ENCODE measurements around the gene ASPG.

ASPG gene

DNA sequence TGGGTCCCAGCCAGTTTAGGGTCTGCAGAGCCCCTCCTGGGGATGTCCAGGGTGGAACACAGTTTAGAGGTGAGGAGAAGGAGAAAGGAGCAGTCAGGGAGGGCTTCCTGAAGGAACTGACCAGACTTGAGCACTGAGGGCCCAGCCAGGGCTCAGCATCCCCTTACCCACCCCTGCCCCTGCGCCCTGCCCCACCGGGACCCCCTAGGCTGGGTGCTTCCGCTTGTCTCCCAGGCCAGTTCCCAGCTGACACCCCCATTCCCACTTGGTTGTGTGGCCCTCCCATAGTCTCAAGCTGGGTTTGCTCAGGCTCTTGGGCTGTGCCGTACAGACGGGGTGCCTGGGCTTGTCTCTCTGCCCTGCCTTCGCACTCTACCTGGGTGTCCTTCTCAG, 26.6 kb downstream of the ASPG start:
- peak in 4 of 42 donors; percentile 2 to 25 (median 5) for DNase-seq
- intact Hi-C loops (cut with DNase I): no loop called here

DNA sequence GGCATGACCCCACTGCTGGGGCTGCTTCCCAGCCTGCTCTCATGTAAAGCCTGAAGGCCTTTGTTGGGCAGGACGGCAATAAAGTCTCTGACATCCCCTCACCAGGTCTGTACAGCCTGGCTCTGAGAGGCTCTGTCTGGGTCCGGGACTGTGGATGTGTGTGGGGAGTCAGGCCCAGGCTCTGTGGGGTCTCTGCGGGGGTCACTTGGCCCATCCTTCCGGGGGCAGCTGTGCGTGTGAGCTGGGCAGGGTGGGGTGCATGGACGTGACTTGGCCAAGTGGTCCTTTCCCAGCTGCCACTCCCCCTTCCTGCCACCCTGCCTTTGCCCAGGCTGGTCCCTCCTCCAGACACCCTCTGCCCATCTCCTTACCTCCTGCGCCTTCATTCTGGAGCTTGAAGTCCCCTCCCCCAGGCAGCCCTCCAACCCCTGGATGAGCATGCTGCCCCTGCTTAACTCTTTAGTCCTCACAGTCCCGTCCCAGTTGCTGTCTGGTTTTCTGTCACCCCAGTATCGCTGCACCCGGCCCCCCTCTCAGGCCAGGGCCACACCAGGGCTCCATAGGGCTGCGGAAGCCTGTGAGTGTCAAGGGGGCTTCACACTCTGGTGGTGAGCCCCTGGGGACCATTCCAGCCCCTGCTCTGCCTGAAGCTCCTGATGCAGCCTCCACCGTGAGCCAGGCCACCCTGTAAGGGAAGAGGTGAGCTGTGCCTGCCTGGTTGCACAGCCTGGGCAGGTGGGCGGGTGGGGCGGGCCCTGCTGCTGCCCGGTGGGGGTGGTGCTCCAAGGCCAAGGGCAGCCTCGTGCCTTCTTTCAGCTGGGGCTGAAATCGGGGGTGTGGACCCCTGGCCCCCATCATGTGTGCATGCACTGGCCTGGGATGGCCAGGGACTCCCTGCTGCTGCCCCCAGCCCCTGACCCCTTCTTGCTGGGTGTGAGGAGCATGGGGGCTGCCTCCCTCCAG, 27.4 kb downstream of the ASPG start:
- intact Hi-C loops (cut with DNase I): no loop called here
- DNase-seq: peak in 5 of 42 donors; percentile 1 to 26 (median 2)

DNA sequence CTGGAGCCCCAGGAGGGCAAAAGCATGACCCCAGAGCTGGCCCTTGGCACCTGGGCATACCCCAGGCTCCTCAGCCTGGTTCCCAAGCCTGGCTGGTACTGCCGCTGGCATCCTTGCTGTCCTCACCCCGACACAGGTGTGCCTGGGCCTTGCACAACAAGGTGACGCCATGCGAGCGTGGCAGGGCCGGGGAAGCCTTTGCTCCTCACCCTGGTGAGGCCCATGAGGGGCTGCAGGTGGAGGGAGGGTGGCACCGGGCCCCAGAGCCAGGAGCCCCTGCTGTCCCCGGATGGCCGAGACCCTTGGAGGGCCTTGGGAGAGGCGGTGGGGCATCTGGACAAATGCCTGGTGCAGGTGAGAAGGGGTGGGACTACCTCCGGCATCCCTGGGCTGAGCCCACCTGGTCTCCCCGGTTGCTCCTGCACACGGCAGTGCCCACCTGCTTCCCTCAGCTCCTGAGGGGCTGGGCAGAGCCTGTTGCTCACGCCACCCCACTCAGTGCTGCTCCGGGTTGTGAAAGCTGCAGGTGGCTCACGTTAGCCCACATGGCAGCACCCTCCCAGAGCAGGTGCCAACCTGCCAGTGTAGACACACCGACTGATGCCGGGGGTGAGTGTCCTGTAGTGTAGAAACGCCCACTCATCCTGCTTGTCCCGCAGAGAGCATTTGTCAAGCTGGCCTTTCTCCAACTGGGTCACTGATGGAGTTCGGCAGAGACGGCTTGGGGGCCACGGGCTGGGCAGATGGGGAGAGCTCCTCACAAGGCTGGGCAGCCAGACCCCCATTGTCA, 28.3 kb downstream of the ASPG start:
- DNase-seq: peak in 7 of 42 donors; percentile 0 to 29 (median 4)
- intact Hi-C loops (cut with DNase I): no loop called here

DNA sequence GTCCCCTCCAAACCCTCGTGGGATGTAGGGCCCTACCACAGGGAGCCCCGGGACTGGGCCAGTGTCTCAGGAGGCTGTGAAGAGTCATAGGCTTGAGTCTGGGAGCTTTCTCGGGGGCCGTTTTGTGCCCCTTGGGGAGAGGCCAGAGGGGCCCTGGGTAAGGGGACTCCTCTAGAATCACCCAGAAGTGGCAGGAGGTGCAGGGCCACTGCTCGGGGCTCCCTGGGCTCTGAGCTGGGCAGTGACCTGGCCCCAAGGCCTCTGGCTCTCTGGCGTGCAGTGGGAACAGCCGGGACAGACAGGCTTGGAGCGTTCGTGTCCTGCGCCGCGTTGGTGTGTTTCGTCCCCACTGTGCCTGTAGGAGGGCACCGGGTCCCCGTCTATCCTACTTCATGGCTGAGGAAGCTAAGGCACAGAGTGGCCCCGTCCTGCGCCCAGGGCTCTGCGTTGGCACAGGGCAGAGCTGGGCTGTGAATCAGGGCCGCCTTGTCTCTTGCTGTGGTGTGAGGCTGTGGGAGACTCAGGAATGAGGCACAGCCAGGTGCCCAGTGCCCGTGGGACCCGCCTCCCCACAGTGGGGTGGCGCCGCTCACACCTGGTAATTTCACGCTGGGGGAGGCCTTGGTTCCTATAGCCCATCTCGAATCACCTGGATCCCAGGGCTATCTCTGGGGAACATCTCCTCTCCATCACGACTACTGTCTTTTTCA, 29.1 kb downstream of the ASPG start:
- DNase-seq: peak in 6 of 42 donors; percentile 1 to 19 (median 4)
- intact Hi-C loops (cut with DNase I): no loop called here

GRCh38 chr14:104115131-104115600, 29.7 kb downstream of the ASPG start:
- intact Hi-C loops (cut with DNase I): no loop called here
- peak in 5 of 42 donors; percentile 1 to 20 (median 2) for DNase-seq

DNA sequence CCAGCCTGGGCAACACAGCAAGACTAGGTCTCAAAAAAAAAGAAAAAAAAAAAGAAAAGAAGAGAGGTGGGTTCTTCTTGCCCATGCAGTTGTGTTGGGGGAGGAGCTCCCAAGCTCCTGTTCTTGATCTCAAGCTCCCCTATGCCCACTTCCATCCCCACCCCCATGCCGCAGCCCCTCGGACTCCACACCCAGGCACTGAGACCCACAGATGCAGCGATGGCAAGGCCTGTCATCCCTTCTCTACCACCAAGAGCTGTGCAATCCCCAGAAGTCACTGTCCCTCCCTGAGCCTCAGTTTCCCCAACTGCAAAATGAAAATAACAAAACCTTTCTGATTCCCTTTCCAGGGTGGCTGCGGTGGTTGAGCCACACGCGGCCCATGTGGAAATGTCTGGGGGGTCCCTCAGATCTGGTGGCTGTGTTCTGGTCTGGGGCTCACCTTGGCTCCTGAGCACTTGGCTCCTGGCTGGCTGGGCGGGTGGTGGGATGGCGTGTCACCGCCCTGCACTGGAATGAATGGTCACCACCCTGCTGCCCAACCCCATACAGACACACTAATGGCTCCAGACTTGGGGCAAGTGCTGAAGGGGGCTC, 30.3 kb downstream of the ASPG start:
- intact Hi-C loops (cut with DNase I): no loop called here
- DNase-seq: peak in 4 of 42 donors; percentile 0 to 17 (median 5)

DNA sequence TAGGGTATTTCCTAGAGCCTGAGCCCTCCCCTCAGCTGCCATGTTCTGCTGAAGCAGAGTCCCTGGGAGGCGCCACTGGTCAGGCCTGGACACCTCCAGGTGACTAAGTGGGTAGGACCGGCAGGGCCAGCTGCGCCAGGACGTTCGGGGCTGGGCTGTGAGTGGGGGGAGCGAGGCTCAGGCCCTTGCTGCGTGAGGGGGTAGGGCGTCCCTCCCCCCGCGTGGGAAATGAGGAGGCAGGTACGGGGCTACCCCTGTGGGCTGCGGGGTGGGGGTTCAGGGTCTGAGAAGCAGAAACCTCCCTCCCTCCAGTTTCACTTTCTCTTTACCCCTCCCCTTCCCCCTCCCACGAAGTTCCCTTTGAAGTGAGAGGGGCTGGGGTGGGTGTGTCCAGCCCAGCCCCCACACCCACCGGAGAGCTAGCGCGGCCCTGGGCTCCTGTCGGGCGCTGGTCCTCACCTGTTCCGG, 30.8 kb downstream of the ASPG start:
- intact Hi-C loops (cut with DNase I): no loop called here
- peak in 3 of 42 donors; percentile 0 to 7 (median 2) for DNase-seq

DNA sequence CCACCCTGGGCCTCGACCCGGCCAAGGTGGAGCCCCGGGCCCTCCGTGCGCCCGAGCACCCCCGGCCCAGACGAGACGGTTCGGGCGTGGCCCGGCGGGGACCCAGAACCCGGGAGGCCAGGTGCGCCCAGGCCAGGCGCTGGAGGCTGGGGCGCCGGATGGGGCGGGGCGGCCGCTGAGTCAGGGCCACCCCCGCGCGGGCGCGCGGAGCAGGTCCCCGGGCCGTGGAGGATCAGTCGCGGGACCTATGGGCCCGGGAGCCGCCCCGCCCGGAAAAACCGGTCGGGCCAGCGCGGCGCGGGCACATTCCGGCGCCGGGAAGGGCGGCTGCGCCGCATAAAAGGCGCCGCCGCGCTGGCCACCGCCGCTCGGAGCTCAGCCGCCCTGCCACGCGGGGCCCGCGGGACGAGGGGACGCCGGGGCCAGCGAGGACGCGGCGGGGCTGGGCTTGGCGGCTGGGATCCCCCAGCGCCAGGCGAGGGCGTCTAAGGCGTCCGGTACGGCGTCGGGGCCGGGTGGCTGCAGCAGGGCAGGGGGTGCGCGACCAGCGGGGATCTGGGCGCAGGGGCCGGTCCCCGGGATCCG, 31.3 kb downstream of the ASPG start:
- intact Hi-C loops (cut with DNase I): no loop called here
- peak in 6 of 42 donors; percentile 1 to 20 (median 4) for DNase-seq

DNA sequence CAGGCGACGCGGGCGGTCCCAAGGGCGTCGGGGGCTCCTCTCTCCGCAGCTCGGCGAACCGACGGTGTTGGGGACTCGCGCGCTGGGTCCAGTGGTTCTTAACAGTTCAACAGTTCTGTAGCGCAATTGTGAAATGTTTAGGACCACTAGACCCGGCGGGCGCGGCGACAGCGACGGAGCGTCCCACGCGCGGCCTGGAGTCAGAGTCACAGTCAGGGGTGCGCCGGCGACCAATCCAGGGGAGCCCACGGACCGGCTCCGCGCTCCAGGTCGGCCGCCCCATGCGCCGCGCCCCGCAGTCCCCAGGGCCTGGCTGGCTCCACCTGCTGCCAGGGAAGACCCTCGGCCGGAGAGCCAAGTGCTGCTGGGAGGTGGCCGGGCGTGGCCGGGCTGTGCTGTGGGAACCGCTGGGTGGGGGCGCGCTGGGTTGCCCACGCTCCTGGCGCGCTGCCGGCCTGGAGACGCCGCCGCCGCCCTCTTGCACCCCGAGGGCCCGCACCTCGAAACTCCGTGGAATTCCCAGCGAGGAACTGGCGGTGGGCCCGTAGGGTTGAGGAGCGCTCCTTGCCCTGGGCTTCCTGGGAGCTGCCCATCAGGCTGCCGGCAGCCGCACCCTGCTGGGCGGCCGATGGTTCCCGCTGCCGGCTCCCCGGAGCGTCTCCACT, 32.0 kb downstream of the ASPG start:
- intact Hi-C loops (cut with DNase I): no loop called here
- peak in 5 of 42 donors; percentile 0 to 26 (median 2) for DNase-seq

- intact Hi-C loops (cut with DNase I): no loop called here
- peak in 4 of 42 donors; percentile 1 to 21 (median 2) for DNase-seq
Measured at GRCh38 chr14:104118006-104118844, 32.7 kb downstream of the ASPG start.

DNA sequence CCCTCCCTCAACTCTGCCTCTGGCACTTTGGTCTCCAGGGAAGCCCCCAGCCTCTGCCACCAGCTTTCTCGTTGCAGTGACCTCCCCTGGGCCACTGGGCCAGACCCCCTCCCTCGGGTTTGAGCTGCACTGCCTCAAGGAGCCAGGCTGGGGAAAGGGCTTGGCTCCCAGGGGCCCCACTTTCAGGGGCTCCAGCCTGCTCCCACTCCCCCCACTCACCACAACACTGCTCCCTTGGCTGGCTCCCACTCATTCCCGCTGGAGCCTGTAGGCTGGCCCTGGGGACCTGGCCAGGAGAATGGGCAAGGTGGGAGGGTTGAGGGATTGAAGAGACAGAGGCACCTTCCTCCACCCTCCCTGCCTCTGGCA, 33.6 kb downstream of the ASPG start:
- intact Hi-C loops (cut with DNase I): no loop called here
- peak in 2 of 42 donors; percentile 0 to 6 for DNase-seq

- peak in 3 of 42 donors; percentile 1 to 9 (median 2) for DNase-seq
- intact Hi-C loops (cut with DNase I): no loop called here
Measured at GRCh38 chr14:104119488-104120251, 34.2 kb downstream of the ASPG start.

- intact Hi-C loops (cut with DNase I): no loop called here
- DNase-seq: peak in 1 of 42 donors; percentile 4
Measured at GRCh38 chr14:104120281-104120741, 34.8 kb downstream of the ASPG start.

DNA sequence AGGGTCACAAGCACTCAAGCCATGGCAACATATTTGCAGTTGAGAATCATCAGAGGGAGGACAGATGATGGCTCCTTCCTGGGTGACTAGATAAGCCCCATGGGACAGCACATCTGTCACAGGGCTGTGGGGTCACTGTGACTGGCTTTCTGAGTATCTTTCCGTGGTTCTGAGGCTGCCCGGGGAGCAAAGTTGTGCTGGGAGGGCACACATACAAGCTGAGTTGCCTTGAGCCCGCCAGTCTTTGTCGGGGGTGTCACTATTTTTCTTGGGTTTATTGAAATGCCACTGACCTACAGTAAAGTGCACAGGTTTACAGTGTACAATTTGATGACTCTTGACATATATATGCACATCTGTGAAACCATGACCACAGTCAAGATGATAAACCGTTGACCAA, 35.6 kb downstream of the ASPG start:
- intact Hi-C loops (cut with DNase I): no loop called here
- DNase-seq: no peak

DNA sequence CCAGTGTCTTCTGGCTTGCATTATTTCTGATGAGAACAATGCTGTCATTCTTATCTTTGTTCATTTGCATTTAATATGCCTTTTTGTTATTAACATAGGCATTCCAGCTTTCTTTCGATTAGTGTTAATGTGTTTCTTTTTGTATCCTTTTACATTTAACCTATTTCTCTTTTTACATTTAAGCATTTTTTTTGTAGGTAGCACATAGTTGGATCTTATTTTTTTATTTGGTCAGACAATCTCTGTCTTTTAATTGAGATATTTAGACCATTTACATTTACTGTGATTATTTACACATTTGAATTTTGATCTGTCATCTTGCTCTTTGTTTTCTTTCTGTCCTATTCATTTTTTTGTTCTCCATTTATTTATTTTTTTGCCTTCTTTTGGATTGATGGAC, 38.4 kb downstream of the ASPG start:
- intact Hi-C loops (cut with DNase I): no loop called here
- DNase-seq: no peak

DNA sequence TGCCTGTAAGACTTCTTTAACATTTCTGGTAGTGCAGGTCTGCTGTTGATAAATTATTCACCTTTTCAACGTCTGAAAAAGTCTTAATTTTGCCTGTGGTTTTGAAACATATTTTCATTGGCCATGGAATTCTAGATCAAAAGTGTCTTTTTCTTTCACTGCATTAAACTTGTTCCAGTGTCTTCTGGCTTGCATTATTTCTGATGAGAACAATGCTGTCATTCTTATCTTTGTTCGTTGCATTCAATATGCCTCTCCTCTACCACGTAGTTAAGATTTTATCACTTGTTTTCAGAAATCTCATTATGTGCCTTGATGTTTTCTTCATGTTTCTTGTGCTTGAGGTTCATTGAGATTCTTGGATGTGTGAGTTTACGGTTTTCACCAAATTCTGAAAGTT, 39.5 kb downstream of the ASPG start:
- intact Hi-C loops (cut with DNase I): no loop called here
- DNase-seq: no peak

Measured in head of caudate nucleus (tissue), 42 donors.